HG03558 (cell line): ENCODE data around the gene TRIM37.
"Not testable (repeated sequence)": the region's sequence is repeated elsewhere in the genome, so short reads cannot be mapped to it uniquely, and the experiment has no call there.

Experiments used
- ATAC-seq: cut with Tn5 transposase; IDR thresholded peaks from one replicate; pipeline ENCODE4 v1.9.1; 2021; ENCODE audit warnings: moderate number of reproducible peaks; ENCODE audit not compliant: unreplicated experiment; ENCODE audit errors: extremely low read depth

Gene TRIM37

DNA sequence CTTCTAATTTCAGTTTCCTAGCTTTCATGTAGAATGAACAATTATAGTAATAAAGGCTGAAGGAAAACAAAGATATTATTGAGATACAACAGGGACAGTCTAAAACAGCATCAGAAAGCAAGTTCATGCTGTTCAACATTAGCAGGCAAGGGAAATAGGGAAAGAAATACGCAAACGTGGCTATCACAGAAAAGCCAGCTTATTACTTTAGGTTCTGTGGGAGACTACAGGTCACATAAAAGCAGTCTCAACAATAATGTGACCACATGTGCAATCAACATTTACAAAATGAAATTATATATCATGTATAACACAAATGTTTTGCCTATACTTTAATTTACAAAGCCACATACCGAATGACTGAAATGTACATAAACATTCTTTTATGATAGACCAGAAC lies 4.9 kb upstream of the TRIM37 start:
- no peak for ATAC-seq

DNA sequence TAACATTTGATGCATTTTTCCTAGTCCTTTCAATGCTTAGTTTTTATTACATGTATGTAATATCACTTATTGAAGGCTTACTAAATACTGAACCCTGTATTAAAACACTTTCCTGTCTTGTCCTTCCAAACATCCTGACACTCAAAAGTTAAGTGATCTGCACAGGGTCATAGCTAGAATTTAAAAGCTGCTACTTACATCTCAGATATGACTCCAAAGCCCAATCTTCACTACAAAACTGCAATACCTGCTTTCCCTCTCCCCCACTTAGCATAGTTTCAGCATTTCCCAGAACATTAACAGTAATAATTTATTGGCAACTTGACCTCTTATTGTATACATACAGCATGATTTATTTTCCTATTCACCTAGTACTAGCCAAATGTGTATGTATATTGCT lies 4.3 kb upstream of the TRIM37 start:
- no peak for ATAC-seq

DNA sequence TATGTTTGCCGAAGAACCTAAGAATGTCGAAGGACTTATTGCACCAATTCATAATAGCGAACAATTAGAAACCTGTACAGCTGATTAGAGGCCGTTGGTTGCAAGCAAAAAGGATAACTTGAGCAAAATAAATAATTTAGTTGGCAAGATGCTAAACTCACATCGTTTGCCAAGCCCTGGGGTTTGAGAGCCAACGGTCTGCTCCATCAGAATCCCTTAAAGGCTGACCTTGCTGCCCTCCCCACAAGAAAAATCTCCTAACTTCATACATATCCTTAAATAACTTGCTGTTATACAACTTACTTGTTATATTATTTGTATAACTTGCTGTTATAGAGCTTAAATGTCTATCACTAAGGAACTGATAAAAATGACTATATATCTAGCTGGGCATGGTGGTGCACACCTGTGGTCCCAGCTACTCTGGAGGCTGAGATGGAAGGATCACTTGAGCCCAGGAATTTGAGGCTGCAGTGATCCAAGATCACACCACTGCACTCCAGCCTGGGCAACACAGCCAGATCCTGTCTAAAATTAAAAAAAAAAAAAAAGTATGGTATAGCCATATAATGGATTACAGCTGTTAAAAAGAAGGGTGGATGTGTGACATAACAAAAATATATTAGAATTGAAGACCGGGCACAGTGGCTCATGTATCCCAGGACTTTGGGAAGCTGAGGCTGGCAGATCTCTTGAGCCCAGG lies 1.9 kb upstream of the TRIM37 start:
- no peak for ATAC-seq

DNA sequence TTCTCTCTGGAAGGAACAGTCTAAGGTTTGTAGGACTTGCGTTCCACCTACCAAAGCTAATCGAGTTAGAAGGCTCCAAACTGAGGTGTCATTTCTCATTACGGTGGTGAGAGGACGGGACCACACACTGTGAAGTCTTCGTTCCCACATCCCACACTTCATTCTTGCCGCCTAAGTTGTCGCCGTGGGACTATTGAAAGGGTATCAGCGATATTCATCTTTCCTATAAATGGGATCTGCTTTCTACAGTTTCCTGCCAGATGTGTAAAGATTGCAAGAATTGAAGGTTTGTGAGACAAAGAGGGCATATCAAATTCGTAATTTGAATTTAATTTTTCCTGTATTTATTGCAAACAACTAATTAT lies 608 bp upstream of the TRIM37 start:
- ATAC-seq, result no peak

DNA sequence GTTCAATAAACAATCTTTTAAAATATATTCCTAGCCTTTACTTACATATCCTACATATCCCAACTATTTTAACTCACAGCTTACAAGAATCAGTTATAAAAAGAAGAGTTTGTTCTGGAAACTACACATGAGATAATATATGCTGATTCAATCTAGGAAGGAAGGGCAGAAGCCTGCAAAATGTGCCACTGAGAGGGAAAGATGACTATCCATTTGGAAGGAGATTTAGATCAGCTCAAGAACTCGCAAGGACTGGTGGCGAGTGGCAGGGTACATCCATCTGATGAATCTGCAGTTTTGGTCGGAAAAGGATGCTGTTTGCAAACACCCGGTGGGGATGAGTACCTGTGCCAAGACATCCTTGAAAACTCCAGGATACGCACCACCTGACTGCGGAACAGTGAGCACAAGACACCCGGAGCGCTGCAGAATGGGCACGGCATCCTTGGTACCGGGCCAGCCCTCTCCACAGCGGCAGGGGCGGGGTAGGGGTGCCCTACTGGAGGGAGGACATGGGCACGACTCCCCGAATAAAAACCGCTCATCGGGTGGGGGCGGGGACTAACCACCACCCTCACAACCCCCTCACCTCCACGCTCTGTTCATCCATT lies 723 bp downstream of the TRIM37 start:
- no peak for ATAC-seq

DNA sequence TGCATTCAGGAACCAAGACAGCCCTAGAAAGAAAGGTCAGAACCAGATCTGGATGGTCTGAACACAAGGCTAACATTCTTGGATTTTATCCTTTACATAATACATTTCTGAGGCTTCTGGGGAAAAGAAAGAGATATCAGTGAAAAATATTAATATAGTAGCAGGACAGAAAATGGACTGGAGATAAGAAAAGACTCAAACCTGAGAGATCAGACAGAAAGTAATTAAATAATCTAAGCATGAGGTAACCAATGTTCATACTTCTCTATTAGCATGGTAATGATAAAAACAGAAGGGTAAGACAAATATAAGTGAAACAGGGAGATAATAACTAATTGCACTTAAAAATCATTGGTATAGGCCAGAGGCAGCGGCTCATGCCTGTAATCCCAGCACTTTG lies 5.5 kb downstream of the TRIM37 start:
- ATAC-seq, result no peak

DNA sequence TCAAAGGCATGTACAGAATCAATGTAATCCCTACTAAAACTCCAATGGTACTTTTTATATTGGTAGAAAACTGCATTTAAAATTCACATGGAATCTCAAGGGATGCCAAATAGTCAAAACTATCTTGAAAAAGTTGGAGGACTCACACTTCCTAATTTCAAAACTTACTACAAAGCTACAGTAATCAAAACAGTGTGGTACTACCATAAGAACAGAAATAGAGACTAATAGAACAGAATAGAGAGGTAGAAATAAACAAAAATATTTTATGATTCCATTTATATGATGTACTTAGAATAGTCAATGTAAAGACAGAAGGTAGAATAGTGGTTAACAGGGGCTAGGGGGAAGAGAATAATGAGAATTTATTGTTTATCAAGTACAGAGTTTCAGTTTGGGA lies 8.8 kb downstream of the TRIM37 start:
- ATAC-seq, result no peak

DNA sequence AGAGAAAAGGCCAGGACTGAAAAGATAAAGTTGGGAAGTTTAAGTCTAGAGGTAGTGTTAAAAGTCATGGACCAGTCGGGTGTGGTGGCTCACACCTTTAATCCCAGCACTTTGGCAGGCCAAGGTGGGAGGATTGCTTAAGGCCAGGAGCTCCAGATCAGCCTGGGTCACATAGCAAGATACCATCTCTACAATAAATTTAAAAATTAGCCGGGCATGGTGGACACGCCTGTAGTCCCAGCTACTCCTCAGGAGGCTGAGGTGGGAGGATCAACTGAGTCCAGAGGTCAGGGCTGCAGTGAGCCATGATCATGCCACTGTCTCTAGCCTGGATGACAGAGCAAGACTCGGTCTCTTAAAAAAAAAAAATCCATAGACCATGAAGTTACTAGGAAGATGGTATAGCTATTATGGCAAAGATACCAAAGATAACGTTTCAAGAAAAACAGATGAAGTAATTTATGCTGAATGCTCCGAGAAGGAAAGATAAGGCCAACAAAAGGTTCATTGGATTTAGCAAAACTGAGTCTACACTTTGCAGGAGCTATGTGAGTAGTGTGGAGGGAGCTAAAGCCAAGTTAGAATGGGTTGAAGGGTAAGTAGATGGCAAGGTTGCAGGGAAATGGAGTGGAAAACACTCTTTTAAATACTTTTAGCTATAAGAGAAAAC lies 11.7 kb downstream of the TRIM37 start:
- ATAC-seq, result no peak

DNA sequence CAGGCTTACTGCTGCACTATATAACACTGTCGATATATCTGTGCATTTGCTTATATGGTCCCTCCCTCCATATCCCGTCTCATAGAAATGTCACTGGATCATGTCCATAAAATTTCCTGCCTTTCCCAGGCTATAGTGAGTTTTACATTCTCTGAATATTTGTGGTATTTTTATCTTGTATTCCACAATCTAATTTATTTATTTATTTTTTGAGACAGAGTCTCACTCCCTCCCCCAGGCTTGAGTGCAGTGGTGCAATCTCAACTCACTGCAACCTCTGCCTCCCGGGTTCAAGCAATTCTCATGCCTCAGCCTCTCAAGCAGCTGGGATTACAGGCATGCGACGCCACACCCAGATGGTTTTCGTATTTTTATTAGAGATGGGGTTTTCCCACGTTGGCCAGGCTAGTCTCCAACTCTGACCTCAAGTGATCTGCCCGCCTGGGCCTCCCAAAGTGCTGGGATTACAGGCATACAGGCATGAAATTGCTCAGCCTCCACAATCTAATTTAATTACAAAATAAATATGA lies 12.9 kb downstream of the TRIM37 start:
- no peak for ATAC-seq

DNA sequence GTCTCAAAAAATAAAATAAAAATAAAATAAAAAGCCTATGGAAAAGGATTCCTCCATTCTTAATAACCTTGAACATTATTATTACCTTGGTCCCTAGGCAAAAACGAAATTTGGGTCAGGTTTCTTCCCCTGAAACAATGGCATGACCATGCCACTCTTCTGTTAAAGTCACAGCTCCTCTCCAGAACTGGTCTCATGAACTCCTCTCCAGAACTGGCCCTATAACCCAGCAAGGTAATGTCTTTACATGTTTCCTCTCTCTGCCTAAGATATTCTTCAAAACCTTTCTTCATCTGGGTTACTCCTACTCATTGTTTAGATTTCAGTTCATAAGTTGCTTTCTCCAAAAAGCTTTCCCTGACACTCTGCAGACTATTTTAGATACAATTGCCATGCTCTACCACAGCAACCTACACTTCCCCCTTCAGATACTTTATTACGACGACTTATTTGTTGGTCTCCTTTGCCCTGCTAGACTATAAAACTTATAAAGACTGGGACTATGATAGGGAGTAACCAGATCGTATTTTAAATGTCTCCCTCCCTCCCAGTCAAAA lies 13.5 kb downstream of the TRIM37 start:
- no peak for ATAC-seq

DNA sequence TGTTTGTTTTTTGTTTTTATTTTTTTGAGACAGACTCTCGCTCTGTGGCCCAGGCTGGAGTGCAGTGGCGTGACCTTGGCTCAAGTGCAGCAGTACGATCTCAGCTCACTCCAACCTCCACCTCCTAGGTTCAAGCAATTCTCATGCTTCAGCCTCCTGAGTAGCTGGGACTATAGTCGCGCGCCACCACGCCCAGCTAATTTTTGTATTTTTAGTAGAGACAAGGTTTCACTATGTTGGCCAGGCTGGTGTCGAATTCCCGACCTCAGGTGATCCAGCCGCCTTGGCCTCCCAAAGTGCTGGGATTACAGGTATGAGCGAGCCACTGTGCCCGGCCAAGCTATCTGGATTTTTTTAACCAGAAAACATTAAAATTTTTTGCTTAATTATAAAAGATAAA lies 16.1 kb downstream of the TRIM37 start:
- not testable (repeated sequence) for ATAC-seq

DNA sequence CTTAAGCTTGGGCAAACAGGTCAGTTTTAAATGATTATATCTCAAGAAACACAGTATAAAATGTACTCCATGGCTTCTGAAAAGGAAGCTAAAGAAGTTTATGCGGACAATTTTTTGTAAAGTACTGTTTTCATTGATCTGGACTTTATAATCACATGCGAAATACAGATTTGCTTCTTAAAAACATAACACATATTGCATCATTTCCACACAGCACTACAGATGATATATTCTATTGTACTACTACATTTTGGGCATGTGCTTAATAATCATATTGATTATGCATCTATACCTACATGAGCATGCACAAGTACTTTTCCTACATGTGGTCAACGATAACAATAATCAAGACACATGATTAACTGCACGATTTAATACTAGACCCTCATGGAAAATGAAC lies 22.5 kb downstream of the TRIM37 start:
- no peak for ATAC-seq

DNA sequence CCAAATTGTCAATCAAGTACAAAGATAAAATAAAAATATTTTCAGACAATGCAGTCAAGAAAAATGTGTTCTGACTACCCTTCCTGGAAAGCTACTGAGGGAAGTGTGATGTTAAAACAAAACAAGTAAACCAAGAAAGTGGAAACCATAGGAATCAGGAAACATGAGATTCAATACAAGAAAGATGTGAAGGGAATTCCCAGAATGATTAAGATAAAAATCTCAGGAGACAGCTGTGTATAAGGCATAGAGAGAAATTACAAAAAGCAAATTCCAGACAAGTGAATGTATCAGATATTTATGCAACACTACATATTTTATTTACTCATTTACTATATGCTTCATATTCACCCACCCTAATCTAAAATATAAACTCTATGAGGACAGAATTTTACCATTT lies 32.2 kb downstream of the TRIM37 start:
- no peak for ATAC-seq

DNA sequence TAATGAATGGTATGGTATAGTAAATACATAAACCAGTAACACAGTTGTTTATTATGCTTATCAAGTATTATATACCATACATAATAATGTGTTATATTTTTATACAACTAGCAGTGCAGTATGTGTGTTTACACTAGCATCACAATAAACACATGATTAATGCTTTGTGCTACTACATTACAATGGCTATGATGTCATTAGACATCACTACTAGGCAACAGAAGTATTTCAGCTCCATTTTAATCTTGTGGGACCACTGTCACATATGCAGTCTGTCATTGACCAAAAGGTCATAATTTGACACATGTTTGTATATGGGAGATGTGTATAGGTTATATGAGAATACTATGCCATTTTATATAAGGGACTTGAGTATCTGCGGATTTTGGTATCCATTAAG lies 32.7 kb downstream of the TRIM37 start:
- ATAC-seq, result no peak

DNA sequence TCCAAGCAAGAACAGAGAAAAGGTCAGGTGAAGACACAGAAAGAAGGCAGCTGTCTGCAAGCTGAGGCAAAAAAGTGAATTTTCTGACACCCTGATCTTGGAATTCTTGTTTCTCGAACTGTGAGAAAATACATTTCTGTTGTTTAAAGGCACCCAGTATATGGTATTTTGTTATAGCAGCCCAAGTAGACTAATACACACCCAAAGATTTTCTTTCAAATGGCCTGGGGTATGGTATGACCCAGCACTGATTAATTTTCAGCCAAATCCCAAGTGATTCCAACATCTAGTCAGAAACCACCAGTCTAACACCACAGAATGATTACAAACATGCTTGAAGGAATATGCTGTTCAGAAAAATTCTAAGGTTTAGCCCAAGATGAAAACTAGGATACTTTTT lies 36.8 kb downstream of the TRIM37 start:
- ATAC-seq, result no peak

DNA sequence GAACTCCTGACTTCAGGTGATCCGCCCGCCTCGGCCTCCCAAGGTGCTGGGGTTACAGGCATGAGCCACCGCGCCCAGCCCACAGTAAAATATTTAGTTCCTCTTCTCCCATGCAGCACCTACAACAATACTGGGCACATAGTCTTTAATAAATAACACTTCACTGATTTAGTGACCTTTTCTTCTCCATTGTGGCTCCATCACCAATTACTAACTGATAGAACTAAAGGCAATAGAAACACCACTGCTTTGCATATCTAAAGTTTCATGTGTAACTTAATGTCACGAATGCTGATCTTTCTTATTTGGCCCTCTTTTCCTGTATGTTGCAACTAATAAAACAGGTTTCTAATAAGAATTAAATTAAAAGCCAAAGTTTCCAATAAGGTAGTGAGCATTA lies 38.9 kb downstream of the TRIM37 start:
- ATAC-seq, result no peak

DNA sequence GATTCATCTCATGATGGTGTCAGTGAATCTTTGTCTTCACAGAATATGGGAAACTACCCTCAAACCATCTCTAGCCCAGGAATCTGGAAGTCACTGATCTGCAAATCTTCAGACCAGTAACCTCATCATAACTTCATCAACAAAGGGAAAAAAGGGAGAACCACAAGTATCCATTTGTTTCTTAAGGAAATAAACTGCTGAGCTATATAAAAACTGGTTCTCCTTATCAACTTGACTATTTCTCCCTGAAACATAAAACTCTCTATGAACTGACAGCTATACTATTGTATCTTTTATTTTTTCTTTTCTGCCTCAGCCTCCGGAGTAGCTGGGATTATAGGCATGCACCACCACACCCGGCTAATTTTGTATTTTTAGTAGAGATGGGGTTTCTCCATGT lies 39.3 kb downstream of the TRIM37 start:
- no peak for ATAC-seq

DNA sequence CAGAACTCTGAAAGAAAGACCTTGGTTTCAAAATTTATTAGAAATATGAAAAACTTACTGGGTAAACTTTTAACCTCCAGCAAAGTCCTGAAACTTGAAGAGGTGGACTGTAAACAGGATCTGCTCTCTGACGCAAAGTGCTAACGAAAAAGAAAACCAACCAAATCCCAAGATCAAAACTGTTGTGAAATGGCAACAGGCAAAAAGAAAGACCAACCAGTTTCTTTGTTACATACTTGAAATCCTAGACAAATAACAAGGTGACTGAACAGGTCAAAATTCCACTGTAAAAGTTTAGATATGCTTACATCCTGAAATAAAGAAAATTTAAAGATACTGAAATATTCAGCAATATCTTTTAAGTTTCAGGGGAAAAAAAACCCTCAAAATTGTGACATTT lies 44.2 kb downstream of the TRIM37 start:
- no peak for ATAC-seq

DNA sequence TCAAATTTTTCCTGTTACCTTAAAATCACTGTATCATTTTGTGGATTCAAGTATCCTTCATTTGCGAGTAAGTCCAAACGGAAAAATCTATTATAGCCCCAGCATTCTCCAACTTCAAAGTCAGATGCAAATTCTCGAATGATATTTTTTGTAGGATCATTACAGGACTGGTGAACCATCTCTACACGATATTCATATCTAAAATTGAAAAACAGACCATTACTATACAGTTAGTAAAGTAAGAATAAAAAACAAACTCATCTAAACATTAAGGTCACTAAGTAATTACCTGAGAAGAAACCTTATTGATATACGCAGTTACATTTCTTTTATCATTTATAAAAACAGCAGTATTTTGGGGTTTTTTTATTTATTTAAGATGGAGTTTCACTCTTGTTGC lies 49.8 kb downstream of the TRIM37 start:
- ATAC-seq, result no peak

DNA sequence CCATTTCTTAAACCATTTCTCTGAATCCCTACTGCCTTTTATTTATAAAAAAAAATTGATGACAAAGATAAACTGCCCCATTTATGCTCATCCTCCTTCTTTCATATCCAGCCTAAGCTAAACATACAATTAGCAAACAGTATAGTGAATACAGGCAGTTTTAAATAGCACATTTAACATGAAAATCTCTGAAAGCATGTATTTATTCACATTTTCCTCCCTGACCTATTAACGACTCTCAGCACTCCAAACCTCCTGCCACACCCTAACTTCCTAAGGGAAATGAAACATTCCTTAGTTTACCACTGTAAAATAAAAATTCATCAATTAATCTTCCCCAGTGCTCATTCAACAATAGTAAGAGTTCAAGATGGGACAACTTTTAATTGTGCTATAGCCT lies 56.9 kb downstream of the TRIM37 start:
- ATAC-seq, result no peak

DNA sequence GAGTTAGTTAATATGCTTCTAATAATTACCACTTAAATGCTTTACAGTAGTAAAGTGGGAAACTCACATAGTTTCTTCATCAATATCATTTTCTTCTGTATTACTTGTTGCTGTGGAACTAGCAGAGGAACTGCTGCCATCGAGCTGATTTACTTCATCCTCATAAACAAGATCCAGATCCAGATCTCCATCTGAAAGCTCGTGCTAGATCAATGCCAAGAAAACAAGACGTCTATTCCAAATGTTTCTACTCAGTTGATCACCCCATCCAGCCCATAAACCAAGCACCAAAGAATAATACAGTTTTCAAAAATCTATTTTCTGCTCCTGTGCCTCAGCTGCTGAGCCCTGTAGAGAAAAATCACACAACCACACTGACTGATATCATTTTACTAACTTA lies 59.1 kb downstream of the TRIM37 start:
- ATAC-seq, result no peak
